ENCODE measurements around the gene MAK. TPM values are rescaled to one million over a fixed set of nuclear protein-coding genes. Genes with fewer than 3 reads are reported as not detected.
"Not testable (repeated sequence)": the region's sequence is repeated elsewhere in the genome, so short reads cannot be mapped to it uniquely, and the experiment has no call there.

MAK gene
- polyA plus RNA-seq, 4 donors = 0.03 to 0.34 TPM; not detected in 2

DNA sequence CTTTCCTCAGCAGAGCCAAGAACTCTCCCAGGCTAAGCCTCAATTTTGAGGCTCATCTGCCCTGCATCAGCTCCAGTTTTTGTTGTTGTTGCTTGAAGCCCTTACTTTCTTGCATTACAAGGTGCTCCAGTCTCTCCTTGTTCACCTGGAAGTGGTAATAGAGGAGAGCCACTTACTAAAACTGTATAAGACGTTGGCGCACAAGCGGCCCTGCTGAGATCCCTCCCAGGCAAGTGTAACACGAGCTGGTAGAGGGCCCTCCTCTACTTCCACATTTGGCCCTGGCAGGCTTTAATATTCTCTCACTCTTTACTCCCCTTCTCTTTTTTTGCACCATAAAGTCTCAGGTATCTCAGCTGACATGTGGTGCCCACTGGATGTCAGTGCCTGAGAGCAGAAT is 24.0 kb upstream of the MAK start:
- Histone ChIP-seq H3K9me3 (ENCODE audit: control insufficient read depth in 2 of 2, insufficient read depth in 1 of 2, low read depth in 1 of 2, low read length in 1 of 2) (no peaks in the 10 kb centered on the region), H3K36me3 (ENCODE audit: control insufficient read depth in 3 of 3, insufficient read depth in 2 of 3, low read depth in 1 of 3, low read length in 3 of 3) (no peaks in the 10 kb centered on the region), H3K27ac (ENCODE audit: low read depth in 1 of 3, low read length in 2 of 3) (no peak overlapping the region), H3K4me1 (ENCODE audit: control insufficient read depth in 3 of 3, insufficient read depth in 2 of 3, low read depth in 1 of 3, low read length in 2 of 3) (no peaks in the 10 kb centered on the region), H3K4me3 (ENCODE audit: low read depth in 1 of 3, low read length in 3 of 3) (no peak overlapping the region), H3K27me3 (ENCODE audit: control insufficient read depth in 3 of 3, insufficient read depth in 3 of 3, low read length in 3 of 3) (no peaks in the 10 kb centered on the region)
- FAIRE-seq = no peak
- DNase-seq = no peak
- WGBS, 3 donors = 81 to 88% (median 86%) methylated on average over 4 of the region's 4 CpGs

DNA sequence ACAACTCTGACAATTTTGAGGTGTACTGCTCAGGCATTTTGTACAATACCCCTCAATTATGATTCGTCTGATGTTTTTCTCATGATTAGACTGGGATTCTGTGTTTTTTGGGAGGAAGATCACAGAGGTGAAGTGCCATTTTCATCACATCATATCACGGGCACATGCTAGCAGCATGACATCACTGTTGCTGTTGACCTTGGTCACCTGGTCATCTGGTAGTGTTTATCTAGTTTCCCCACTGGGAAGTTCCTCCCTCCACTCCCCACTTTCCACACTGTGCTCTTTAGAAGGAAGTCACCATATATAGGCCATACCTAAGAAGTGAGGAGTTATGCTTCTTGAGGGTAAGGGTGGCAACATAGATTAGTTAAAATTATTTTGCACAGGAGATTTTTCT is 22.7 kb upstream of the MAK start:
- H3K4me1 ChIP-seq (ENCODE audit: control insufficient read depth in 3 of 3, insufficient read depth in 2 of 3, low read depth in 1 of 3, low read length in 2 of 3) = no peaks in the 10 kb centered on the region
- H3K9me3 ChIP-seq (ENCODE audit: control insufficient read depth in 2 of 2, insufficient read depth in 1 of 2, low read depth in 1 of 2, low read length in 1 of 2) = no peaks in the 10 kb centered on the region
- no peaks in the 10 kb centered on the region for H3K27me3 ChIP-seq (ENCODE audit: control insufficient read depth in 3 of 3, insufficient read depth in 3 of 3, low read length in 3 of 3)
- no peaks in the 10 kb centered on the region for H3K36me3 ChIP-seq (ENCODE audit: control insufficient read depth in 3 of 3, insufficient read depth in 2 of 3, low read depth in 1 of 3, low read length in 3 of 3)
- FAIRE-seq (no peak), DNase-seq (no peak)
- no peak overlapping the region for H3K4me3 ChIP-seq (ENCODE audit: low read depth in 1 of 3, low read length in 3 of 3)
- 78 to 87% (median 83%) methylated on average over 2 of the region's 2 CpGs for WGBS, 3 donors
- no peak overlapping the region for H3K27ac ChIP-seq (ENCODE audit: low read depth in 1 of 3, low read length in 2 of 3)

GRCh38 chr6:10857259-10857658 is 18.9 kb upstream of the MAK start:
- Histone ChIP-seq H3K4me3 (ENCODE audit: low read depth in 1 of 3, low read length in 3 of 3) (no peak overlapping the region), H3K27ac (ENCODE audit: low read depth in 1 of 3, low read length in 2 of 3) (no peak overlapping the region), H3K36me3 (ENCODE audit: control insufficient read depth in 3 of 3, insufficient read depth in 2 of 3, low read depth in 1 of 3, low read length in 3 of 3) (no peaks in the 10 kb centered on the region), H3K9me3 (ENCODE audit: control insufficient read depth in 2 of 2, insufficient read depth in 1 of 2, low read depth in 1 of 2, low read length in 1 of 2) (peaks cover 0 to 14% of the 10 kb centered on the region in 2 donors), H3K4me1 (ENCODE audit: control insufficient read depth in 3 of 3, insufficient read depth in 2 of 3, low read depth in 1 of 3, low read length in 2 of 3) (no peaks in the 10 kb centered on the region), H3K27me3 (ENCODE audit: control insufficient read depth in 3 of 3, insufficient read depth in 3 of 3, low read length in 3 of 3) (no peaks in the 10 kb centered on the region)
- no peak for DNase-seq
- FAIRE-seq = no peak
- 93 to 96% (median 94%) methylated on average over 2 of the region's 2 CpGs for WGBS, 3 donors

DNA sequence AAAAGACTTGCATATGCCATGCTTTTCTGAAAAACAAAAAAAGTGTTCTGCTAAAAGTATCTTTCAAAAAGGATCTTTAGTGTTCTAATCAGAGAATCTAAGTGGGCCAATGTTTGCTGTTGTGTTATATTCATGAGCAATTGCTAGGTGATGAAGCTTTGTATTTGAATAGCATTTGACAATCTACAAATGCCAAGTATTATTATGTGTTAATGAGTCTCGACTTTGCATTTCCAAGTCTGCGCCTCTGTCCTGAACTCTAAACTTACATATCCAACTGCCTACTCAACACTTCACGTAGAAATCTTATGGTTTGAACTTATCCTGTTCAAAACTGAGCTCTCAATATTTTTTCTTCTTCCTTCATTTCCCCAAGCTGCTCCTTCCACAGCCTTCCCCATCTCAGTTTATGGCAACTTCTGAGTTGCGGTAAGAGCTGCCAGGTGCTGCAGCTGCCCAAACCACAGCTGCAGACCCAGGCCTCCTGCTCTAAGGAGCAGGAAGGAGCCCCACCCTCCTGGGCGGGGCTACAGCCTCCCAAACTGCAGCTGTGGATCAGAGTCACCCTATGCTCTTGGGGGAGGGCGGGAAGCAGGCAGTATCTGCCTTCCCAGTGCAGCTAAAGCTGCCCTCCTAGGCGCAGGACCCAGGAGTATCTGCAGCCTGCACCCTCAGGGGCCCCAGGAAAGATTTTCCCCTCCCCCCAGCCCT is 16.7 kb upstream of the MAK start:
- Histone ChIP-seq H3K27ac (ENCODE audit: low read depth in 1 of 3, low read length in 2 of 3) (no peak overlapping the region), H3K4me1 (ENCODE audit: control insufficient read depth in 3 of 3, insufficient read depth in 2 of 3, low read depth in 1 of 3, low read length in 2 of 3) (no peaks in the 10 kb centered on the region), H3K9me3 (ENCODE audit: control insufficient read depth in 2 of 2, insufficient read depth in 1 of 2, low read depth in 1 of 2, low read length in 1 of 2) (peaks cover 0 to 14% of the 10 kb centered on the region in 2 donors), H3K4me3 (ENCODE audit: low read depth in 1 of 3, low read length in 3 of 3) (no peak overlapping the region), H3K36me3 (ENCODE audit: control insufficient read depth in 3 of 3, insufficient read depth in 2 of 3, low read depth in 1 of 3, low read length in 3 of 3) (no peaks in the 10 kb centered on the region), H3K27me3 (ENCODE audit: control insufficient read depth in 3 of 3, insufficient read depth in 3 of 3, low read length in 3 of 3) (no peaks in the 10 kb centered on the region)
- FAIRE-seq (no peak), DNase-seq (no peak)
- WGBS, 3 donors = 69 to 80% (median 72%) methylated on average over 6 to 7 of the region's 7 CpGs

- 51 to 70% (median 62%) methylated on average over 6 of the region's 6 CpGs for WGBS, 3 donors
- FAIRE-seq = not testable (repeated sequence)
These were observed 15.5 kb upstream of the MAK start for GRCh38 chr6:10853849-10854300.

DNA sequence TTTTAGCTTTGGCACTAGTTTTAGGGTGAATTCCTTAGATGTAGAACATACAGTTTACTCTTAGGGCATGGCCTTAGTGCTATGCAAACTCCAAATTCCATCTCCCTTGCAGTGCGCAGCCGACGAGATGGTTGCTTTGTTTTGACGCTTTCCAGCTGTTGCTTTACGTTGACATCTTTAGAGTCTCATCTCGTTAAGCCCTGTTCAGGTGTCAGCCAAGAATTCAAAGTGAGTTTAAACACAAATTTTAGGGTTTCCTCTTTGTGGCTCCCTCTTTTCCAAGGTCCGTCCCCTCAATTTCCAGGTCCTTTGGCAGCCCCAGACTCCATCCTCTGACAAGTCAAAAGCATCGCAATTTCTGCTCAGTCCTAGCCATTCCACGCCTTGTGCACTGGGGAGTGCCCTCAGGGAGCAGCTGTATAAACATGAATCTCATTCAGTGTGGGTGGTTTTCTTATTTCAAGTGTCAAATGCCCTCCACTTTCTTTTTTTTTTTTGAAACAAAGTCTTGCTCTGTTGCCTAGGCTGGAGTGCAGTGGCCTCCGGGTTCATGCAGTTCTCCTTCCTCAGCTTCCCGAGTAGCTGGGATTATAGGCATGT is 14.1 kb upstream of the MAK start:
- no peak for DNase-seq
- Histone ChIP-seq H3K4me3 (ENCODE audit: low read depth in 1 of 3, low read length in 3 of 3) (no peak overlapping the region), H3K4me1 (ENCODE audit: control insufficient read depth in 3 of 3, insufficient read depth in 2 of 3, low read depth in 1 of 3, low read length in 2 of 3) (no peaks in the 10 kb centered on the region), H3K36me3 (ENCODE audit: control insufficient read depth in 3 of 3, insufficient read depth in 2 of 3, low read depth in 1 of 3, low read length in 3 of 3) (no peaks in the 10 kb centered on the region), H3K9me3 (ENCODE audit: control insufficient read depth in 2 of 2, insufficient read depth in 1 of 2, low read depth in 1 of 2, low read length in 1 of 2) (peaks cover 0 to 14% of the 10 kb centered on the region in 2 donors), H3K27ac (ENCODE audit: low read depth in 1 of 3, low read length in 2 of 3) (no peak overlapping the region), H3K27me3 (ENCODE audit: control insufficient read depth in 3 of 3, insufficient read depth in 3 of 3, low read length in 3 of 3) (no peaks in the 10 kb centered on the region)
- 72 to 88% (median 87%) methylated on average over 11 of the region's 11 CpGs for WGBS, 3 donors
- no peak for FAIRE-seq

More at GRCh38 chr6:10853849-10854300, 15.5 kb upstream of the MAK start:
- not testable (repeated sequence) for H3K4me3 ChIP-seq (ENCODE audit: low read depth in 1 of 3, low read length in 3 of 3); H3K27ac ChIP-seq (ENCODE audit: low read depth in 1 of 3, low read length in 2 of 3); DNase-seq; H3K27me3 ChIP-seq (ENCODE audit: control insufficient read depth in 3 of 3, insufficient read depth in 3 of 3, low read length in 3 of 3); H3K4me1 ChIP-seq (ENCODE audit: control insufficient read depth in 3 of 3, insufficient read depth in 2 of 3, low read depth in 1 of 3, low read length in 2 of 3); H3K36me3 ChIP-seq (ENCODE audit: control insufficient read depth in 3 of 3, insufficient read depth in 2 of 3, low read depth in 1 of 3, low read length in 3 of 3)
- H3K9me3 ChIP-seq (ENCODE audit: control insufficient read depth in 2 of 2, insufficient read depth in 1 of 2, low read depth in 1 of 2, low read length in 1 of 2) = peaks cover 0 to 14% of the 10 kb centered on the region in 2 donors

GRCh38 chr6:10850728-10851127 is 12.4 kb upstream of the MAK start:
- no peak overlapping the region for H3K4me3 ChIP-seq (ENCODE audit: low read depth in 1 of 3, low read length in 3 of 3)
- 49 to 55% (median 51%) methylated on average over 7 of the region's 7 CpGs for WGBS, 3 donors
- H3K4me1 ChIP-seq (ENCODE audit: control insufficient read depth in 3 of 3, insufficient read depth in 2 of 3, low read depth in 1 of 3, low read length in 2 of 3) = no peaks in the 10 kb centered on the region
- no peak overlapping the region for H3K27ac ChIP-seq (ENCODE audit: low read depth in 1 of 3, low read length in 2 of 3)
- H3K27me3 ChIP-seq (ENCODE audit: control insufficient read depth in 3 of 3, insufficient read depth in 3 of 3, low read length in 3 of 3) = no peaks in the 10 kb centered on the region
- FAIRE-seq (no peak), DNase-seq (no peak)
- H3K36me3 ChIP-seq (ENCODE audit: control insufficient read depth in 3 of 3, insufficient read depth in 2 of 3, low read depth in 1 of 3, low read length in 3 of 3) = no peaks in the 10 kb centered on the region
- H3K9me3 ChIP-seq (ENCODE audit: control insufficient read depth in 2 of 2, insufficient read depth in 1 of 2, low read depth in 1 of 2, low read length in 1 of 2) = peaks cover 0 to 14% of the 10 kb centered on the region in 2 donors

DNA sequence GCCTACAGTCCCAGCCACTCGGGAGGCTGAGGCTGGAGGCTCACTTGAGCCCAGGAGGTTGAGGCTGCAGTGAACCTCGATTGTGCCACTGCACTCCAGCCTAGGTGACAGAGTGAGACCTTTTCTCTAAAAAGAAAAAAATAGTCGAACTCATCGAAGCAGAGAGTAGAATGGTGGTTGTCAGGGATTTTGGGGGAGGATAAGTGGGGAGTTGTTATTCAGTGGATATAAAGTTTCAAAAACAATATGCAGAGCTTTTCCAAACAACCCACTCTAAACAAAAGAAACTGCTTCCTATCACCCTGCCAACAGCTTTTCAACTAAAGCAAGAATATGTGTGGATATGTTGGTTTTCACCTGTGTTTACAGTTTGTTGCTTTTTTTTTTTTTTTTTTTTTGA is 11.6 kb upstream of the MAK start:
- H3K36me3 ChIP-seq (ENCODE audit: control insufficient read depth in 3 of 3, insufficient read depth in 2 of 3, low read depth in 1 of 3, low read length in 3 of 3) = no peaks in the 10 kb centered on the region
- H3K27me3 ChIP-seq (ENCODE audit: control insufficient read depth in 3 of 3, insufficient read depth in 3 of 3, low read length in 3 of 3) = no peaks in the 10 kb centered on the region
- H3K9me3 ChIP-seq (ENCODE audit: control insufficient read depth in 2 of 2, insufficient read depth in 1 of 2, low read depth in 1 of 2, low read length in 1 of 2) = peaks cover 0 to 9% of the 10 kb centered on the region in 2 donors
- H3K27ac ChIP-seq (ENCODE audit: low read depth in 1 of 3, low read length in 2 of 3) = no peak overlapping the region
- H3K4me1 ChIP-seq (ENCODE audit: control insufficient read depth in 3 of 3, insufficient read depth in 2 of 3, low read depth in 1 of 3, low read length in 2 of 3) = no peaks in the 10 kb centered on the region
- no peak for FAIRE-seq
- WGBS, 3 donors = 86 to 90% (median 87%) methylated on average over 4 of the region's 4 CpGs
- no peak for DNase-seq
- H3K4me3 ChIP-seq (ENCODE audit: low read depth in 1 of 3, low read length in 3 of 3) = no peak overlapping the region
